Smooth muscle cell (in vitro differentiated cells): ENCODE measurements around the gene LIME1. TPM values are rescaled to one million over a fixed set of nuclear protein-coding genes. Genes with fewer than 3 reads are reported as not detected.

ENCODE experiments used
- DNase-seq: peaks from one replicate; lab custom pipeline; 2025; ENCODE audit not compliant: unreplicated experiment; lab: John Stamatoyannopoulos, UW
- H2AFZ ChIP-seq: fragments of 200-600 bp; sonication (generic); 2 replicates; pipeline ENCODE4 v1.6.0; 2016; ENCODE audit warnings: antibody characterized with exemption, low read depth, mild to moderate bottlenecking
- H3F3A ChIP-seq: fragments of 200-600 bp; sonication (generic); 2 replicates; pipeline ENCODE4 v1.6.0; 2017; ENCODE audit warnings: antibody characterized with exemption, low read depth
- H3K27ac ChIP-seq: fragments of 200-600 bp; sonication (generic); 2 replicates; pipeline ENCODE4 v1.5.1; 2016; ENCODE audit warnings: low read depth, mild to moderate bottlenecking
- H3K27me3 ChIP-seq: fragments of 200-600 bp; sonication (generic); 2 replicates; pipeline ENCODE4 v1.6.1; 2016; ENCODE audit warnings: low read depth, mild to moderate bottlenecking
- H3K36me3 ChIP-seq: fragments of 200-600 bp; sonication (generic); 2 replicates; pipeline ENCODE4 v1.5.1; 2016; ENCODE audit warnings: low read depth
- H3K4me1 ChIP-seq: fragments of 200-600 bp; sonication (generic); 2 replicates; pipeline ENCODE4 v1.5.1; 2016; ENCODE audit warnings: low read depth
- H3K4me2 ChIP-seq: fragments of 200-600 bp; sonication (generic); 2 replicates; pipeline ENCODE4 v1.6.0; 2016; ENCODE audit warnings: mild to moderate bottlenecking
- H3K4me3 ChIP-seq: fragments of 200-600 bp; sonication (generic); 2 replicates; pipeline ENCODE4 v1.5.1; 2016; ENCODE audit warnings: mild to moderate bottlenecking
- H3K79me2 ChIP-seq: fragments of 200-600 bp; sonication (generic); 2 replicates; pipeline ENCODE4 v1.6.0; 2016; ENCODE audit warnings: low read depth, mild to moderate bottlenecking
- H3K9ac ChIP-seq: fragments of 200-600 bp; sonication (generic); 2 replicates; pipeline ENCODE4 v1.6.0; 2016; ENCODE audit warnings: low read depth
- H3K9me3 ChIP-seq: fragments of 200-600 bp; sonication (generic); replicated peaks from 2 replicates; pipeline ENCODE4 v1.5.1; 2016; ENCODE audit warnings: low read depth
- H4K20me1 ChIP-seq: fragments of 200-600 bp; sonication (generic); 2 replicates; pipeline ENCODE4 v1.6.0; 2016; ENCODE audit warnings: low read depth
- CTCF ChIP-seq: fragments of 200-600 bp; sonication (generic); IDR thresholded peaks from 2 replicates; pipeline ENCODE4 v1.5.1; 2017; ENCODE audit warnings: borderline replicate concordance, mild to moderate bottlenecking, antibody characterized with exemption; ENCODE audit not compliant: insufficient read depth, poor library complexity, severe bottlenecking
- WGBS: methylation state at CpG from one replicate; pipeline ENCODE4 v1.1.7; 2016; ENCODE audit warnings: low lambda C conversion rate; 5-methylcytosine and 5-hydroxymethylcytosine counted together
- polyA plus RNA-seq: library from polyadenylated mRNA; unstranded; fragments of >200 nt; fragmentation: Nextera tagmentation; extraction: Ambion mirVana; gene quantifications from 2 replicates; pipeline ENCODE4 v1.2.1, GENCODE V29; 2016
- total RNA-seq: library from RNA; depleted of rRNA; stranded (reverse); fragments of >200 nt; gene quantifications from 2 replicates; pipeline ENCODE4 v1.2.3, GENCODE V29; 2014

LIME1 gene
- total and polyA plus RNA-seq, 2 experiments from 2014 or later = 6.9 to 7.2 TPM

- Histone ChIP-seq H3K4me2 (no peak overlapping the region), H3K36me3 (no peaks in the 10 kb centered on the region), H3F3A (no peaks in the 10 kb centered on the region), H3K27me3 (no peaks in the 10 kb centered on the region), H3K27ac (no peak overlapping the region), H3K4me3 (no peak overlapping the region), H3K4me1 (no peaks in the 10 kb centered on the region), H4K20me1 (no peaks in the 10 kb centered on the region), H3K9me3 (no peaks in the 10 kb centered on the region), H3K79me2 (no peaks in the 10 kb centered on the region), H3K9ac (no peak overlapping the region), H2AFZ (no peak overlapping the region)
- TF ChIP-seq CTCF = no peak
- no peak for DNase-seq
- 92% methylated on average over 48 of the region's 50 CpGs for WGBS
Measured at GRCh38 chr20:63752411-63753101, 16.1 kb downstream of the LIME1 start.

- H3K79me2 ChIP-seq = no peaks in the 10 kb centered on the region
- no peaks in the 10 kb centered on the region for H3K9me3 ChIP-seq
- DNase-seq = no peak
- no peak overlapping the region for H3K4me3 ChIP-seq
- no peaks in the 10 kb centered on the region for H4K20me1 ChIP-seq
- H3F3A ChIP-seq = no peaks in the 10 kb centered on the region
- no peak for TF ChIP-seq CTCF
- H2AFZ ChIP-seq = no peak overlapping the region
- no peak overlapping the region for H3K4me2 ChIP-seq
- no peak overlapping the region for H3K9ac ChIP-seq
- no peaks in the 10 kb centered on the region for H3K36me3 ChIP-seq
- H3K4me1 ChIP-seq = no peaks in the 10 kb centered on the region
- H3K27ac ChIP-seq = no peak overlapping the region
- H3K27me3 ChIP-seq = no peaks in the 10 kb centered on the region
- WGBS = 95% methylated on average over 13 of the region's 13 CpGs
Measured at GRCh38 chr20:63753381-63753780, 16.9 kb downstream of the LIME1 start.

- H2AFZ ChIP-seq = no peak overlapping the region
- H3K9ac ChIP-seq = no peak overlapping the region
- 23% methylated on average over 16 of the region's 16 CpGs for WGBS
- H3K4me2 ChIP-seq = peak overlapping the region; percentile 36
- no peaks in the 10 kb centered on the region for H3K79me2 ChIP-seq
- no peaks in the 10 kb centered on the region for H3K4me1 ChIP-seq
- H3K4me3 ChIP-seq = no peak overlapping the region
- no peak for DNase-seq
- no peaks in the 10 kb centered on the region for H3F3A ChIP-seq
- no peaks in the 10 kb centered on the region for H3K27me3 ChIP-seq
- no peak for TF ChIP-seq CTCF
- no peaks in the 10 kb centered on the region for H3K36me3 ChIP-seq
- no peaks in the 10 kb centered on the region for H3K9me3 ChIP-seq
- no peaks in the 10 kb centered on the region for H4K20me1 ChIP-seq
- H3K27ac ChIP-seq = no peak overlapping the region
Measured at GRCh38 chr20:63754008-63754407, 17.5 kb downstream of the LIME1 start.
